GM18526 (cell line): ENCODE data around the gene LIG1.

Experiments
- POLR2A ChIP-seq: IDR thresholded peaks from 3 replicates; pipeline ENCODE4 v1.6.1; 2011; ENCODE audit not compliant: insufficient read length; ENCODE audit errors: extremely low read depth

The LIG1 gene

GRCh38 chr19:48117515-48118130, 52.5 kb downstream of the LIG1 start:
- no peak for TF ChIP-seq POLR2A

DNA sequence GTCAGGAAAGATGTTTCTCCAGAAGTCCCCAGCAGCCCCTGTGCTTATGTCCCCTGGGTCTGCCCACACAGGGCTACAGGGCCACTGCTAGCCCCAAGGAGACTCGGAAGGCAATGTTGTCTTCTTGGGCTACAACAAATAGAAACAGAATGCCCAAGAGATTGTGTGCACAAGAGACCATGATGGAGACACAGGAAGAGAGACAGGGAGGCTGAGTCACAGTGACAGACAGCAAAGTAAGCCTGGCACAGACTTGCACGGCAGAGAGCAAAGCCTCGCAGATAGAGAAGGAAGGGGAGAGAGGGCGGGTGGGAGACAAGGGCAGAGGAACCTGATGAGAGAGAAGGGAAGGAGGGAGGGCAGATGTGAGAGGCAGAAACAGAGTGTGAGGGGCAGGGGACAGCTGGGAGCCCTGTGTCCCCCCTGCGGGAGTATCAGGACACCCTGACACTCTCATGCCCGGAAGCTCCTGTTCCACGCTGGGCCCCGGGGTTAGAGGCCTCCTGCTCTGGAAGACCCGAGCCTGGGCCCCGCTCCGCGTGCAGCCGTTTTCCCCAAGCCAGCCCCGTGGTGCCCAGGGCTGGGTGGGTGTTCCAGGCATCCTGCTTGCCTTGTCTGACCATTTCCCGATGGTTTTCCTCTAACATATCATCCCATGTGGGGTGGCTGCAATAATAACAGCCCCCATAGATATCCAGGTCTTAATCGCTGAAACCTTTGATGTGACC, 56.8 kb downstream of the LIG1 start:
- no peak for TF ChIP-seq POLR2A

- no peak for TF ChIP-seq POLR2A
These were observed 58.9 kb downstream of the LIG1 start for GRCh38 chr19:48111280-48111679.

DNA sequence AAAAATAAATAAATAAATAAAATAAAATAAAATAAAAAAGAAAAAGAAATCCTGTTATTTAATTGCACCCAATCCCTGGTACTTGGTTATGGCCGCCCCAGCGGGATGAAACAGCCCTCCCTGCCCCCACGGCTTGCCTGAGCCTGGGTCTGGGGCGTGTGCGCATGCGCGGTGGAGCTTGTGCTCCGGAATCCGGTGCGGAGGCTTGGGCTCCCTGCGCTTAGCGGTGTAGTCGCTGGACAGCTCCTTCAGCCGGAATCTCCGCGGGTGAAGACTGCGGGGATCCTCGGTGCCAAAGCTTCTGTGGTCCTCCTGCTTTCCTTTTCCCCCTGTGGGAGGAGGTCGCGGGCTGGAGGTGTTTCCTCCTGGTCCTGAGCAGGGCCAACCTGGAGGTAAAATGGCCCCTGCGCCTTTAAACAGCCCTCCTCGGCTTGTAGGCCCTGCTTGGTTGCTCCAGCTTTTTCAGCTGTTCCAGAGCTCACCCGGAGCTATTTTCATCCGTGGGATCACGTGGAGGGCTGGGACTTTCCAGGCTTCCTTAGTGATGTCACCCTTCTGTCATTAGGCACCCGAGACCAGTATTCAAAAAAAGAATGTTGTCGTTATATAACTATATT, 59.7 kb downstream of the LIG1 start, which contains the start of gene PLA2G4C:
Gene PLA2G4C (minus strand): TSS at position 468 of the 617 bp plus-strand sequence. CDS start 4,288 bp downstream, outside the sequence.
- TF ChIP-seq POLR2A = peak; percentile 77

GRCh38 chr19:48108997-48109782, 61.0 kb downstream of the LIG1 start:
- TF ChIP-seq POLR2A = no peak

GRCh38 chr19:48103922-48104321, 66.2 kb downstream of the LIG1 start:
- TF ChIP-seq POLR2A = no peak

GRCh38 chr19:48102870-48103751, 67.0 kb downstream of the LIG1 start:
- no peak for TF ChIP-seq POLR2A

- no peak for TF ChIP-seq POLR2A
These were observed 74.5 kb downstream of the LIG1 start for GRCh38 chr19:48095612-48096175.

DNA sequence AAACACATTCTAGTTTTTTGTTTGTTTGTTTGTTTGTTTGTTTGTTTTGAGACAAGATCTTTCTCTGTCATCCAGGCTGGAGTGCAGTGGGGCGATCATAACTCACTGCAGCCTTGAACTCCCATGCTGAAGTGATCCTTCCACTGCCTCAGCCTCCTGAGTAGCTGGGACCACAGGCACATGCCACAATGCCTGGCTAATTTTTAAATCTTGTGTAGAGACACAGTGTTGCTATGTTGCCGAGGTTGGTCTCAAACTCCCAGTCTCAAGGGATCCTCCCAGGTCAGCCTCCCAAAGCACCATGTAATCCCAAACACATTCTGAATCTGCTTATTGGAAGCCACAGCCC, 75.3 kb downstream of the LIG1 start:
- no peak for TF ChIP-seq POLR2A

GRCh38 chr19:48094129-48094854, 75.9 kb downstream of the LIG1 start:
- no peak for TF ChIP-seq POLR2A

GRCh38 chr19:48090281-48090802, 79.8 kb downstream of the LIG1 start:
- no peak for TF ChIP-seq POLR2A

GRCh38 chr19:48085904-48086864, 84.0 kb downstream of the LIG1 start:
- no peak for TF ChIP-seq POLR2A
